ENCODE data around the gene NXPE2. TPM values are rescaled to one million over a fixed set of nuclear protein-coding genes. Genes with fewer than 3 reads are reported as not detected.

NXPE2 gene
- total RNA-seq, 1 donor from 2014 or later: not detected

GRCh38 chr11:114683007-114683406 is 4.7 kb downstream of the NXPE2 start:
- Mint-ChIP-seq H3K9me3 (ENCODE audit: unreplicated experiment) (peaks cover 3% of the 10 kb centered on the region), H3K36me3 (ENCODE audit: unreplicated experiment) (peaks cover 9% of the 10 kb centered on the region), H3K27ac (ENCODE audit: unreplicated experiment) (no peak overlapping the region), H3K4me3 (ENCODE audit: unreplicated experiment) (no peak overlapping the region), H3K4me1 (ENCODE audit: low read depth, unreplicated experiment) (no peaks in the 10 kb centered on the region), H3K27me3 (ENCODE audit: unreplicated experiment) (peaks cover 2% of the 10 kb centered on the region)
- no peak for TF ChIP-seq CTCF (IDR thresholded peaks at IDR 0.05; ENCODE audit: partially characterized antibody, unreplicated experiment)
- DNase-seq: no peak

- Mint-ChIP-seq H3K9me3 (ENCODE audit: unreplicated experiment) (peaks cover 5% of the 10 kb centered on the region), H3K4me1 (ENCODE audit: low read depth, unreplicated experiment) (no peaks in the 10 kb centered on the region)
- DNase-seq: no peak
Measured at GRCh38 chr11:114684636-114685035, 6.3 kb downstream of the NXPE2 start.

GRCh38 chr11:114685097-114685496 is 6.8 kb downstream of the NXPE2 start:
- Mint-ChIP-seq H3K9me3 (ENCODE audit: unreplicated experiment) (peaks cover 5% of the 10 kb centered on the region), H3K4me1 (ENCODE audit: low read depth, unreplicated experiment) (no peaks in the 10 kb centered on the region), H3K27me3 (ENCODE audit: unreplicated experiment) (no peaks in the 10 kb centered on the region), H3K36me3 (ENCODE audit: unreplicated experiment) (peaks cover 9% of the 10 kb centered on the region), H3K4me3 (ENCODE audit: unreplicated experiment) (no peak overlapping the region), H3K27ac (ENCODE audit: unreplicated experiment) (no peak overlapping the region)
- no peak for DNase-seq
- no peak for TF ChIP-seq CTCF (IDR thresholded peaks at IDR 0.05; ENCODE audit: partially characterized antibody, unreplicated experiment)

More at GRCh38 chr11:114684636-114685035, 6.3 kb downstream of the NXPE2 start:
- no peaks in the 10 kb centered on the region for H3K27me3 Mint-ChIP-seq (ENCODE audit: unreplicated experiment)
- no peak overlapping the region for H3K4me3 Mint-ChIP-seq (ENCODE audit: unreplicated experiment)
- peaks cover 9% of the 10 kb centered on the region for H3K36me3 Mint-ChIP-seq (ENCODE audit: unreplicated experiment)
- no peak overlapping the region for H3K27ac Mint-ChIP-seq (ENCODE audit: unreplicated experiment)
- no peak for TF ChIP-seq CTCF (IDR thresholded peaks at IDR 0.05; ENCODE audit: partially characterized antibody, unreplicated experiment)

GRCh38 chr11:114705280-114706024 is 27.1 kb downstream of the NXPE2 start:
- no peaks in the 10 kb centered on the region for H3K9me3 Mint-ChIP-seq (ENCODE audit: unreplicated experiment)
- TF ChIP-seq CTCF (IDR thresholded peaks at IDR 0.05; ENCODE audit: partially characterized antibody, unreplicated experiment): no peak
- no peak overlapping the region for H3K27ac Mint-ChIP-seq (ENCODE audit: unreplicated experiment)
- no peaks in the 10 kb centered on the region for H3K27me3 Mint-ChIP-seq (ENCODE audit: unreplicated experiment)
- DNase-seq: peak; percentile 17
- no peaks in the 10 kb centered on the region for H3K4me1 Mint-ChIP-seq (ENCODE audit: low read depth, unreplicated experiment)
- H3K4me3 Mint-ChIP-seq (ENCODE audit: unreplicated experiment): no peak overlapping the region
- peaks cover 6% of the 10 kb centered on the region for H3K36me3 Mint-ChIP-seq (ENCODE audit: unreplicated experiment)

GRCh38 chr11:114709960-114710359 is 31.6 kb downstream of the NXPE2 start:
- peaks cover 11% of the 10 kb centered on the region for H3K36me3 Mint-ChIP-seq (ENCODE audit: unreplicated experiment)
- TF ChIP-seq CTCF (IDR thresholded peaks at IDR 0.05; ENCODE audit: partially characterized antibody, unreplicated experiment): no peak
- DNase-seq: no peak
- no peaks in the 10 kb centered on the region for H3K4me1 Mint-ChIP-seq (ENCODE audit: low read depth, unreplicated experiment)
- H3K27ac Mint-ChIP-seq (ENCODE audit: unreplicated experiment): no peak overlapping the region
- no peaks in the 10 kb centered on the region for H3K9me3 Mint-ChIP-seq (ENCODE audit: unreplicated experiment)
- H3K4me3 Mint-ChIP-seq (ENCODE audit: unreplicated experiment): no peak overlapping the region
- no peaks in the 10 kb centered on the region for H3K27me3 Mint-ChIP-seq (ENCODE audit: unreplicated experiment)
